NCI-H1105 treated with DMSO at 0.1 percent for 48 hours (cell line): ENCODE results near the gene OSBP2.

Source experiments
- DNase-seq: peaks from one replicate; lab custom pipeline; 2025; lab: John Stamatoyannopoulos, UW

Gene OSBP2

GRCh38 chr22:30905696-30906341 lies 211.1 kb downstream of the OSBP2 start:
- DNase-seq, result no peak

- DNase-seq, result no peak
Measured at GRCh38 chr22:30906411-30906810, 211.7 kb downstream of the OSBP2 start.

GRCh38 chr22:30906946-30907345 lies 212.3 kb downstream of the OSBP2 start:
- DNase-seq, result no peak

GRCh38 chr22:30908051-30908461 lies 213.4 kb downstream of the OSBP2 start:
- no peak for DNase-seq

- no peak for DNase-seq
Measured at GRCh38 chr22:30909306-30909705, 214.6 kb downstream of the OSBP2 start.

- DNase-seq, result peak; percentile 8
Measured at GRCh38 chr22:30910358-30910757, 215.7 kb downstream of the OSBP2 start.

GRCh38 chr22:30918761-30919160 lies 224.1 kb downstream of the OSBP2 start:
- no peak for DNase-seq

GRCh38 chr22:30919973-30920372 lies 225.3 kb downstream of the OSBP2 start:
- no peak for DNase-seq

- peak; percentile 51 for DNase-seq
Measured at GRCh38 chr22:30920407-30920806, 225.7 kb downstream of the OSBP2 start.

- peak; percentile 47 for DNase-seq
Measured at GRCh38 chr22:30921108-30921507, 226.4 kb downstream of the OSBP2 start.

- peak; percentile 68 for DNase-seq
Measured at GRCh38 chr22:30922151-30922611, 227.5 kb downstream of the OSBP2 start.

GRCh38 chr22:30923168-30923900 lies 228.7 kb downstream of the OSBP2 start:
- DNase-seq, result no peak

GRCh38 chr22:30925667-30926066 lies 231.0 kb downstream of the OSBP2 start:
- DNase-seq, result no peak

- no peak for DNase-seq
Measured at GRCh38 chr22:30926706-30927105, 232.0 kb downstream of the OSBP2 start.

GRCh38 chr22:30927806-30928205 lies 233.1 kb downstream of the OSBP2 start:
- DNase-seq, result no peak

- no peak for DNase-seq
Measured at GRCh38 chr22:30928401-30928800, 233.7 kb downstream of the OSBP2 start.

- DNase-seq, result no peak
Measured at GRCh38 chr22:30930228-30930627, 235.6 kb downstream of the OSBP2 start.

- DNase-seq, result no peak
Measured at GRCh38 chr22:30931541-30932300, 237.0 kb downstream of the OSBP2 start.

GRCh38 chr22:30932661-30933060 lies 238.0 kb downstream of the OSBP2 start:
- DNase-seq, result no peak

- DNase-seq, result no peak
Measured at GRCh38 chr22:30933457-30933856, 238.8 kb downstream of the OSBP2 start.

GRCh38 chr22:30934053-30934452 lies 239.4 kb downstream of the OSBP2 start:
- no peak for DNase-seq

GRCh38 chr22:30940685-30941362 lies 246.2 kb downstream of the OSBP2 start:
- no peak for DNase-seq
